ENCODE data around the gene SLC7A6. TPM values are rescaled to one million over a fixed set of nuclear protein-coding genes. Genes with fewer than 3 reads are reported as not detected.

The SLC7A6 gene
- total RNA-seq, 1 donor from 2014 or later: 12.1 TPM

DNA sequence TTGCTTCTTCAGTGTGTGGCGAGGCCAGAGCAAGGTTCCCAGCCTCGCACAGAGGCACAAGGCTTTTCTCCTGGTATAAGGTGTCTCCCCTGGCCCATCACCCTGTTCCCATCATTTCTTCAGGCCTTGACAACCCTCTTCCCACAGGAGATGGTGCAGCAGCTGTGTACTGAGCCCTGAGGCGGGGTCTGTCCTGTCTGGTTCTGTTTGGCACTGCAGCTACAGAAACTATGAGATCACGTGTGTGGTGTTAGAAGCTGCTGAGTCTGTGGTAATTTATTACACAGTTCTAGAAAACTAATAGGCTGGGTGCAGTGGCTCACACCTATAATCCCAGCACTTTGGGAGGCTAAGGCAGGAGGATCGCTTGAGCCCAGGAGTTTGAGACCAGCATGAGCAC is 11.9 kb upstream of the SLC7A6 start:
- no peaks in the 10 kb centered on the region for H3K27me3 ChIP-seq (ENCODE audit: control insufficient read depth, insufficient read depth, low read length)
- no peak for DNase-seq (ENCODE audit: low read depth)
- no peaks in the 10 kb centered on the region for H3K36me3 ChIP-seq (ENCODE audit: control insufficient read depth, insufficient read depth, low read length)
- H3K4me3 ChIP-seq (ENCODE audit: low read depth, low read length): no peak overlapping the region
- TF ChIP-seq, protein P1, sequence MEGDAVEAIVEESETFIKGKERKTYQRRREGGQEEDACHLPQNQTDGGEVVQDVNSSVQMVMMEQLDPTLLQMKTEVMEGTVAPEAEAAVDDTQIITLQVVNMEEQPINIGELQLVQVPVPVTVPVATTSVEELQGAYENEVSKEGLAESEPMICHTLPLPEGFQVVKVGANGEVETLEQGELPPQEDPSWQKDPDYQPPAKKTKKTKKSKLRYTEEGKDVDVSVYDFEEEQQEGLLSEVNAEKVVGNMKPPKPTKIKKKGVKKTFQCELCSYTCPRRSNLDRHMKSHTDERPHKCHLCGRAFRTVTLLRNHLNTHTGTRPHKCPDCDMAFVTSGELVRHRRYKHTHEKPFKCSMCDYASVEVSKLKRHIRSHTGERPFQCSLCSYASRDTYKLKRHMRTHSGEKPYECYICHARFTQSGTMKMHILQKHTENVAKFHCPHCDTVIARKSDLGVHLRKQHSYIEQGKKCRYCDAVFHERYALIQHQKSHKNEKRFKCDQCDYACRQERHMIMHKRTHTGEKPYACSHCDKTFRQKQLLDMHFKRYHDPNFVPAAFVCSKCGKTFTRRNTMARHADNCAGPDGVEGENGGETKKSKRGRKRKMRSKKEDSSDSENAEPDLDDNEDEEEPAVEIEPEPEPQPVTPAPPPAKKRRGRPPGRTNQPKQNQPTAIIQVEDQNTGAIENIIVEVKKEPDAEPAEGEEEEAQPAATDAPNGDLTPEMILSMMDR (IDR thresholded peaks at IDR 0.05; ENCODE audit: insufficient read depth, low read length, poor library complexity, severe bottlenecking): no peak

GRCh38 chr16:68253721-68254120 is 10.6 kb upstream of the SLC7A6 start:
- DNase-seq (ENCODE audit: low read depth): no peak
- TF ChIP-seq, protein P1 (IDR thresholded peaks at IDR 0.05; ENCODE audit: insufficient read depth, low read length, poor library complexity, severe bottlenecking): no peak
- Histone ChIP-seq H3K36me3 (ENCODE audit: control insufficient read depth, insufficient read depth, low read length) (no peaks in the 10 kb centered on the region), H3K4me3 (ENCODE audit: low read depth, low read length) (no peak overlapping the region), H3K27me3 (ENCODE audit: control insufficient read depth, insufficient read depth, low read length) (no peaks in the 10 kb centered on the region)

DNA sequence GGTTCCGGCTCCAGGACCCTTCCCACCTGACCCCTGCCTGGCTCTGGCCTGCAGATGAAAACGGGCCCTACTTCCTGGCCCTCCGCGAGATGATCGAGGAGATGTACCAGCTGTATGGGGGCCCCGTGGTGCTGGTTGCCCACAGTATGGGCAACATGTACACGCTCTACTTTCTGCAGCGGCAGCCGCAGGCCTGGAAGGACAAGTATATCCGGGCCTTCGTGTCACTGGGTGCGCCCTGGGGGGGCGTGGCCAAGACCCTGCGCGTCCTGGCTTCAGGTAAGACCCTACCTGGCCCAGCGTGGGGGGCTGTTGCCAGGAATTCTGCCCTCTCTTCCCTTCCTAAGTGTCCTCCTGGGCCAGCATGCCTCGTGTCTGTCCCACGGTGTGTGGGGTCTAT is 8.6 kb upstream of the SLC7A6 start:
- TF ChIP-seq, protein P1 (IDR thresholded peaks at IDR 0.05; ENCODE audit: insufficient read depth, low read length, poor library complexity, severe bottlenecking): no peak
- H3K36me3 ChIP-seq (ENCODE audit: control insufficient read depth, insufficient read depth, low read length): no peaks in the 10 kb centered on the region
- no peaks in the 10 kb centered on the region for H3K27me3 ChIP-seq (ENCODE audit: control insufficient read depth, insufficient read depth, low read length)
- H3K4me3 ChIP-seq (ENCODE audit: low read depth, low read length): no peak overlapping the region
- no peak for DNase-seq (ENCODE audit: low read depth)

DNA sequence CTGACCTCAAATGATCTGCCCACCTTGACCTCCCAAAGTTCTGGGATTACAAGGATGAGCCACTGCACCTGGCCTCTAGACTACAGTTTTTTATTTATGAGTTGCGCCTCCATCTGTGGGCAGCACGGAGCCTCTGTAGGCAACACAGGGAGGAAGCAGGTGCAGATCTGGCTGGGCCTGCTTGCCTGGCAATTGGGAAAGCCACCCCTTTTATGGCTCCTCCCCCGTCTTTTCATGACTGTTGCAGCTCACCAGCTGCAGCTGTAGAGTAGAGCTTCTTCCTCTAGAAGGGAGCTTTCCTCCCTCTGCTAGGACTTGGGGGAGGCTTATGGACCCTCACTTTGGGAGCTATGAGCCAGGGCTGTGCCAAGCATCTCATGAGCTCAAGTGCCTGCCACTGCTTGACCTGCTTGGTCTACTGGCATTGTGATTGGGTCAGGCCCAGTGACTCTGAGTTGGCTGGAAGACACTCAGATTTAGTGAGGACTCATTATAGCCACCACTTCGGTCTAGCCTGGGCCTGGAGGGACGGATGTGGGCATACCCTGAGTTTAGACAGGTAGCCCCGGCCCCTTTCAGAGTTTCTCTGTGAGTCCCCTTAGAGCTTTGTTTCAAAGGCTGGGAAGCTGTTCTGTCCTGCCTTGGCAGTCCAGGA is 6.9 kb upstream of the SLC7A6 start:
- no peaks in the 10 kb centered on the region for H3K27me3 ChIP-seq (ENCODE audit: control insufficient read depth, insufficient read depth, low read length)
- DNase-seq (ENCODE audit: low read depth): no peak
- no peak overlapping the region for H3K4me3 ChIP-seq (ENCODE audit: low read depth, low read length)
- no peaks in the 10 kb centered on the region for H3K36me3 ChIP-seq (ENCODE audit: control insufficient read depth, insufficient read depth, low read length)
- TF ChIP-seq, protein P1 (IDR thresholded peaks at IDR 0.05; ENCODE audit: insufficient read depth, low read length, poor library complexity, severe bottlenecking): no peak

DNA sequence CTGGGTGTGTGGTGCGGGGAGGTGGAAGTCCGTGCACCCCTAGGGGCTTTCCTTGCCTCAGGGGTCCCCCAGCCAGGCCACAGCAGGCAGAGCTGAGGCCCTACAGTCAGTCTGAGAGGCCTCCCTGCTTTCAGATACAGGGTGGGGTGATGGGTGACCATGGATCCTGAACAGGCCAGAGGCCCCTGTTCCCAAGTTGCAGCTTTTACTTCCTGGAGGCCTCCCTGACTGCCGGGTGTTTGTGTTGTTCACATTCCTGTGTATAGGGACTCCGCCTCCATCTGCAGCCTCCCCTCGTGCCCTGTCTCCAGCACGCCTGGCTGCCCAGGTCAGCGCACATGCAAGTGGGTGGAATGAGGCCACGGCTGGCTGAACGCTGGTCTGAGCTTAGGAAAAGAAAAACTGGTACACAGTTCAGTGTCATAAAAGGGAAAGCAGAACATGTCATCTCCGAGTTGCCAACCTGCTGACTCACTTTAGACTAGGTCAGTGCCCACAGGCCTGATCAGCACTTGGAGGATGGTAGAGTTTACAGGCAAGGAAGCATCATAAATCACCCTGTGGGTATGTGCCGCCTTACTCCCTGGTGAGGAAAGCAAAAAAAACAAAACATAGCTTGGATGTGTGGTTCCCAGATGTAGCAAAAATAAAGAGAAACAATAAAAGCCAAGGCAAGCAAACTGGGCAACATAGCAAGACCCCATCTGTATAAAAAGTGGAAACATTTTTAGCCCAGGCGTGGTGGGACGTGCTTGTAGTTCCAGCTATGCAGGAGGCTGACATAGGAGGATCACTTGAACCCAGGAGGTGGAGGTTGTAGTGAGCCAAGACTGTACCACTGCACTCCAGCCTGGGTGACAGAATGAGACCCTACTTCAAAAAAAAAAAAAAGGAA is 6.2 kb upstream of the SLC7A6 start:
- peak; percentile 99 for DNase-seq (ENCODE audit: low read depth)
- Histone ChIP-seq H3K27me3 (ENCODE audit: control insufficient read depth, insufficient read depth, low read length) (no peaks in the 10 kb centered on the region), H3K4me3 (ENCODE audit: low read depth, low read length) (no peak overlapping the region), H3K36me3 (ENCODE audit: control insufficient read depth, insufficient read depth, low read length) (no peaks in the 10 kb centered on the region)
- TF ChIP-seq, protein P1 (IDR thresholded peaks at IDR 0.05; ENCODE audit: insufficient read depth, low read length, poor library complexity, severe bottlenecking): no peak

Data from kidney epithelial cell (primary cell).